Adrenal gland (tissue), 5 donors: ENCODE measurements around the gene XPC.

Source experiments
- POLR2A ChIP-seq, 2 donors: fragments of 450-650 bp; IDR thresholded peaks; one replicate each; pipeline ENCODE4 v1.6.1; 2017; ENCODE audit warnings: antibody characterized with exemption in 2 of 2, mild to moderate bottlenecking in 2 of 2, moderate library complexity in 1 of 2
- TF ChIP-seq, protein P1 (sequence below), 6 experiments: fragments of 450-650 bp in 4 of 6; fragments of 200-600 bp in 2 of 6; sonication (generic) in 1 of 6; IDR thresholded peaks; 1 replicate in 5 of 6; 2 replicates in 1 of 6; pipeline versions ENCODE4 v1.5.1 to v1.8.0; 2016 to 2021; ENCODE audit warnings: antibody characterized with exemption in 6 of 6, mild to moderate bottlenecking in 2 of 6, moderate library complexity in 1 of 6
- donor health status: DM: no; HTN: no; CAD: no.

DNA sequence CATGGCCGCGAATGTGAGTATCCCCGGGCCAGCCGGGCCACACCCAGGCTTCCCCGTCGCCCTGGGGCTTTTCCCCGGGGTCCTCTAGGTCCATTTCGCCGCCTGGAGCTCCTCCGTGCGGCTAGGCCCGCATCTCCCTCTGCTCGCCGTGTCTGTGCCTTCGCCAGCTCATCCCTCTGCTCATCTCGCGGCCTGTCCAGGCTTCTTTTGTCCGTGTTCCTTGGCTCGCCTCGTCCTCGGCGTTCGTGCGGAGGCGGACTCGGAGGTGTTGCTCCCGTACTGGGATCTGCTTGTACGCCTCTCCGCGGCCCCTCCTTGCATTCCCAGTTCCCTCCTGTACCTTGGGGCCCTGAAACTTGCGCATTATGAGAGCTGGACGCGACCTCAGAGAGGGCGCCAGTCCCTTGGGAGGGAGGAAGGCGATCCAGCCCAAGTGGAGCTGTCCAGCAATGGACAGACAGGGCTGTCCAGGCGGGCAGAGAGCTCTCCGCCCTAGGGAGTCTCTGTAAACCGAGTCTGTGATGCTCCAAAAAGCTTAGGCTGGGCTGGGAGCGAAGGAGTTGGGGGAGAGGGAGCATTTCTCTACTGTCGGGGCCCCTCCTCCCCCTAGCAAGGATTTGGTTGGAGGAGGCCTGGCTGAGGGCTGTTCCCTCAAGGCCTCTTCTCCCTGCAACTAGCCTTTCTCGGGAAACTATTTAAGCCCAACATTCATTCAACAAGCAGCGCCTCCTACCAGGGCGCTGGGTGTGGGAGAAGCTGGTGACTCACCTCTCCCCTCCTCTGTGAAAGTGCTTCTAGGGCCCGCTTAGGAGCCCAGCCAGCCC, 53.0 kb downstream of the XPC start:
- TF ChIP-seq, protein P1, sequence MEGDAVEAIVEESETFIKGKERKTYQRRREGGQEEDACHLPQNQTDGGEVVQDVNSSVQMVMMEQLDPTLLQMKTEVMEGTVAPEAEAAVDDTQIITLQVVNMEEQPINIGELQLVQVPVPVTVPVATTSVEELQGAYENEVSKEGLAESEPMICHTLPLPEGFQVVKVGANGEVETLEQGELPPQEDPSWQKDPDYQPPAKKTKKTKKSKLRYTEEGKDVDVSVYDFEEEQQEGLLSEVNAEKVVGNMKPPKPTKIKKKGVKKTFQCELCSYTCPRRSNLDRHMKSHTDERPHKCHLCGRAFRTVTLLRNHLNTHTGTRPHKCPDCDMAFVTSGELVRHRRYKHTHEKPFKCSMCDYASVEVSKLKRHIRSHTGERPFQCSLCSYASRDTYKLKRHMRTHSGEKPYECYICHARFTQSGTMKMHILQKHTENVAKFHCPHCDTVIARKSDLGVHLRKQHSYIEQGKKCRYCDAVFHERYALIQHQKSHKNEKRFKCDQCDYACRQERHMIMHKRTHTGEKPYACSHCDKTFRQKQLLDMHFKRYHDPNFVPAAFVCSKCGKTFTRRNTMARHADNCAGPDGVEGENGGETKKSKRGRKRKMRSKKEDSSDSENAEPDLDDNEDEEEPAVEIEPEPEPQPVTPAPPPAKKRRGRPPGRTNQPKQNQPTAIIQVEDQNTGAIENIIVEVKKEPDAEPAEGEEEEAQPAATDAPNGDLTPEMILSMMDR (IDR thresholded peaks at IDR 0.05): peak in 2 of 6 experiments; percentile 10 to 13
- TF ChIP-seq POLR2A (IDR thresholded peaks at IDR 0.05): peak; percentile 30 to 79
